Keratinocyte (primary cell): ENCODE measurements around the gene ARL15. TPM values are rescaled to one million over a fixed set of nuclear protein-coding genes. Genes with fewer than 3 reads are reported as not detected.

Experiments used
- DNase-seq: peaks from one replicate; pipeline ENCODE4 v3.0.0-alpha.2; 2011; ENCODE audit warnings: low read depth, missing footprints, low spot score
- FAIRE-seq: peaks from 2 replicates; lab custom pipeline; 2011; peaks lifted over from hg19 to GRCh38; lab: Jason Lieb, UNC
- H2AFZ ChIP-seq: 2 replicates; pipeline ENCODE4 v1.6.0; 2012; ENCODE audit warnings: low read length, control low read depth, inconsistent platforms; ENCODE audit not compliant: control insufficient read depth
- H3K27ac ChIP-seq: 2 replicates; pipeline ENCODE4 v1.5.1; 2011; ENCODE audit warnings: low read length; ENCODE audit not compliant: control insufficient read depth, insufficient read depth
- H3K27me3 ChIP-seq: 3 replicates; pipeline ENCODE4 v1.6.0; 2011; ENCODE audit warnings: low read length; ENCODE audit not compliant: control insufficient read depth, insufficient read depth; ENCODE audit errors: extremely low read depth
- H3K36me3 ChIP-seq, 2 experiments: 2 replicates in 1 of 2; 3 replicates in 1 of 2; pipeline ENCODE4 v1.5.1; 2011; ENCODE audit warnings: low read length in 2 of 2, mild to moderate bottlenecking in 1 of 2; ENCODE audit not compliant: control insufficient read depth in 2 of 2, insufficient read depth in 2 of 2; ENCODE audit errors: extremely low read depth in 1 of 2
- H3K4me1 ChIP-seq: 3 replicates; pipeline ENCODE4 v1.5.1; 2011; ENCODE audit warnings: low read length; ENCODE audit not compliant: control insufficient read depth, insufficient read depth; ENCODE audit errors: extremely low read depth
- H3K4me2 ChIP-seq: 3 replicates; pipeline ENCODE4 v1.6.0; 2011; ENCODE audit warnings: low read depth, low read length; ENCODE audit not compliant: control insufficient read depth, insufficient read depth; ENCODE audit errors: extremely low read depth
- H3K4me3 ChIP-seq, 3 experiments: fragments of 200-600 bp in 1 of 3; sonication (generic) in 1 of 3; 2 replicates in 2 of 3; 3 replicates in 1 of 3; pipeline ENCODE4 v1.5.1; 2011 to 2016; ENCODE audit warnings: low read length in 3 of 3, mild to moderate bottlenecking in 3 of 3, control low read depth in 2 of 3, inconsistent platforms in 1 of 3, low read depth in 1 of 3, mixed read lengths in 1 of 3, mixed run types in 1 of 3, moderate library complexity in 1 of 3; ENCODE audit not compliant: control insufficient read depth in 2 of 3, insufficient read depth in 2 of 3; ENCODE audit errors: extremely low read depth in 1 of 3
- H3K79me2 ChIP-seq: 2 replicates; pipeline ENCODE4 v1.6.0; 2012; ENCODE audit warnings: low read length; ENCODE audit not compliant: control insufficient read depth, insufficient read depth
- H3K9ac ChIP-seq: 3 replicates; pipeline ENCODE4 v1.6.0; 2011; ENCODE audit warnings: low read length; ENCODE audit not compliant: control insufficient read depth, insufficient read depth; ENCODE audit errors: extremely low read depth
- H3K9me1 ChIP-seq: 3 replicates; pipeline ENCODE4 v1.6.0; 2011; ENCODE audit warnings: low read length; ENCODE audit not compliant: control insufficient read depth, insufficient read depth; ENCODE audit errors: extremely low read depth
- H3K9me3 ChIP-seq: 2 replicates; pipeline ENCODE4 v1.5.1; 2012; ENCODE audit warnings: low read depth, low read length; ENCODE audit not compliant: control insufficient read depth
- H4K20me1 ChIP-seq: 3 replicates; pipeline ENCODE4 v1.6.0; 2011; ENCODE audit warnings: low read length; ENCODE audit not compliant: control insufficient read depth, insufficient read depth; ENCODE audit errors: extremely low read depth
- EZH2 ChIP-seq: IDR thresholded peaks from one replicate; pipeline ENCODE4 v1.6.1; 2012; ENCODE audit warnings: inconsistent platforms, mild to moderate bottlenecking, low read length, moderate library complexity
- dilution Hi-C: fragments of 300-500 bp; cut with MboI; formaldehyde crosslinking; loops from one replicate; pipeline ENCODE4 v1.7.0; 2020; ENCODE audit warnings: low sequenced_read_pairs; ENCODE audit not compliant: extremely low pct_ligation_motif_present
- polyA plus RNA-seq, 5 experiments: library from polyadenylated mRNA; depleted of rRNA in 3 of 5; stranded (reverse) in 3 of 5; stranded (forward) in 1 of 5; unstranded in 1 of 5; fragments of >200 nt; gene quantifications; 1 replicate in 1 of 5; 2 replicates in 3 of 5; 3 replicates in 1 of 5; pipeline versions ENCODE4 v1.2.1 to v1.2.3, GENCODE V29; 2011 to 2012; ENCODE audit warnings: missing spikeins in 2 of 5, low read depth in 1 of 5, low replicate concordance in 1 of 5
- TF ChIP-seq, protein P1 (sequence below), 3 experiments: IDR thresholded peaks in 1 of 3; conservative IDR thresholded peaks in 1 of 3; optimal IDR thresholded peaks in 1 of 3; 2 replicates in 2 of 3; 3 replicates in 1 of 3; pipeline versions ENCODE3 to v1.5.1; 2011; ENCODE audit warnings: low read length in 3 of 3, mild to moderate bottlenecking in 3 of 3, moderate library complexity in 2 of 3, control low read depth in 1 of 3, inconsistent platforms in 1 of 3; ENCODE audit not compliant: insufficient read depth in 2 of 3; ENCODE audit errors: extremely low read depth in 1 of 3

The ARL15 gene
- polyA plus RNA-seq, 1 donor (not counting 4 experiments of a cell fraction or from before 2014, with no cell fraction given) = 19.7 TPM

DNA sequence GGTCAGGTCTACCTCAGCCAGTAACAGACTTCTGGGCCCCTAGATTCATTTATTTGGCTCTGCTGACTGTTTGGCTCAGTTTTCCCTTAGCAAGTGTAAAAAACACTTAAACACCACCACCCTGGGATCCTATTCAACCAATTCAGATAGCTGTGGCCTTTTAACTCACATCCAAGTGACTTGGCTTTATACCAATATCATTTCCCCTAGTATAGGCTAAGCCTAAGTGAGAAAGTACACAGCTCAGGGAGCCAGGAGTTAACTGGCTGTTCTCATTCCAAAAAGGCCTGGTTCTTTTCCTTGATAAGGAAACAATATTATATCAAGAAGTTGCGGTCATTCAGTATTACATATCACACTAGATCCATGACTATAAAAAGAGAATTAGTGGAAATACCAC, 163.5 kb downstream of the ARL15 start:
- DNase-seq = no peak
- Histone ChIP-seq H3K36me3 (no peaks in the 10 kb centered on the region), H3K9ac (no peak overlapping the region), H3K4me2 (no peak overlapping the region), H3K27ac (no peak overlapping the region), H3K79me2 (no peaks in the 10 kb centered on the region), H4K20me1 (no peaks in the 10 kb centered on the region), H3K9me1 (no peaks in the 10 kb centered on the region), H3K4me1 (no peaks in the 10 kb centered on the region), H3K4me3 (no peak overlapping the region), H3K27me3 (no peaks in the 10 kb centered on the region), H2AFZ (no peak overlapping the region), H3K9me3 (no peaks in the 10 kb centered on the region)
- FAIRE-seq = no peak
- TF ChIP-seq, protein P1, sequence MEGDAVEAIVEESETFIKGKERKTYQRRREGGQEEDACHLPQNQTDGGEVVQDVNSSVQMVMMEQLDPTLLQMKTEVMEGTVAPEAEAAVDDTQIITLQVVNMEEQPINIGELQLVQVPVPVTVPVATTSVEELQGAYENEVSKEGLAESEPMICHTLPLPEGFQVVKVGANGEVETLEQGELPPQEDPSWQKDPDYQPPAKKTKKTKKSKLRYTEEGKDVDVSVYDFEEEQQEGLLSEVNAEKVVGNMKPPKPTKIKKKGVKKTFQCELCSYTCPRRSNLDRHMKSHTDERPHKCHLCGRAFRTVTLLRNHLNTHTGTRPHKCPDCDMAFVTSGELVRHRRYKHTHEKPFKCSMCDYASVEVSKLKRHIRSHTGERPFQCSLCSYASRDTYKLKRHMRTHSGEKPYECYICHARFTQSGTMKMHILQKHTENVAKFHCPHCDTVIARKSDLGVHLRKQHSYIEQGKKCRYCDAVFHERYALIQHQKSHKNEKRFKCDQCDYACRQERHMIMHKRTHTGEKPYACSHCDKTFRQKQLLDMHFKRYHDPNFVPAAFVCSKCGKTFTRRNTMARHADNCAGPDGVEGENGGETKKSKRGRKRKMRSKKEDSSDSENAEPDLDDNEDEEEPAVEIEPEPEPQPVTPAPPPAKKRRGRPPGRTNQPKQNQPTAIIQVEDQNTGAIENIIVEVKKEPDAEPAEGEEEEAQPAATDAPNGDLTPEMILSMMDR (optimal IDR thresholded peaks at IDR 0.05 in 1 of 3, IDR thresholded peaks at IDR 0.05 in 1 of 3, conservative IDR thresholded peaks at IDR 0.05 in 1 of 3; ENCODE audit: extremely low read depth in 1 of 3, insufficient read depth in 2 of 3, low read length in 3 of 3) = no peak
- TF ChIP-seq EZH2 = no peak
- dilution Hi-C loops = no loop called here

DNA sequence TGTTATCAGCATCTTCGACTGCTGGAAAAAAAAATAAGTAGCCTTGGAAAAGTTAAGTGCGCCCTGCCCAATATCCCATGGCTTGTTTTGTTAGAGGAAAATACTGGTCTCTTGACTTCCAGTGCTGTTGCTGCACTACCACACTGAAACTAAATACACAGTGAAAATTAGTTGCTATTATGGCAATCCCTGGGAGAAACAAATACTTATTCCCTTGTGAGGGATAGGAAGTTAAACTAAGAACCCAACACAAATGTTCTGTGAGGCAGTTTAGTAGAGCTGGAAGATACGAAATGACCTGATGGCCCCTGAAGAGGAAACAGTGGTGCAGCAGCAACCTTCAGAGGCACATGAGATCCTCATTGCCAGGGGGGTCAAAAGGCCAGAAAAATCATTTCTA, 164.0 kb downstream of the ARL15 start:
- TF ChIP-seq, protein P1 (optimal IDR thresholded peaks at IDR 0.05 in 1 of 3, IDR thresholded peaks at IDR 0.05 in 1 of 3, conservative IDR thresholded peaks at IDR 0.05 in 1 of 3; ENCODE audit: extremely low read depth in 1 of 3, insufficient read depth in 2 of 3, low read length in 3 of 3) = no peak
- no peak for TF ChIP-seq EZH2
- no peak overlapping the region for H3K9ac ChIP-seq
- no peaks in the 10 kb centered on the region for H4K20me1 ChIP-seq
- H2AFZ ChIP-seq = no peak overlapping the region
- dilution Hi-C loops = no loop called here
- H3K27me3 ChIP-seq = no peaks in the 10 kb centered on the region
- no peaks in the 10 kb centered on the region for H3K79me2 ChIP-seq
- no peaks in the 10 kb centered on the region for H3K9me3 ChIP-seq
- H3K4me3 ChIP-seq = no peak overlapping the region
- no peaks in the 10 kb centered on the region for H3K4me1 ChIP-seq
- H3K27ac ChIP-seq = no peak overlapping the region
- H3K36me3 ChIP-seq = no peaks in the 10 kb centered on the region
- DNase-seq (no peak), FAIRE-seq (no peak)
- no peaks in the 10 kb centered on the region for H3K9me1 ChIP-seq
- H3K4me2 ChIP-seq = no peak overlapping the region
